Caco-2 (cell line): ENCODE data around the gene ABCA3. TPM values are rescaled to one million over a fixed set of nuclear protein-coding genes. Genes with fewer than 3 reads are reported as not detected.

ENCODE experiments used
- BruUV-seq: library from RNA; stranded (reverse); fragments of 400-500 nt; replicated peaks from 2 replicates; lab custom pipeline; 2021; lab: Mats Ljungman, UMichigan
- CTCF ChIA-PET: fragments of 300-600 bp; sonication (Branson Sonifier 250); formaldehyde crosslinking; loops from one replicate; lab custom pipeline; 2022; ENCODE audit warnings: antibody characterized with exemption; lab: Charles Lee
- POLR2A ChIA-PET: fragments of 300-600 bp; sonication (Branson Sonifier 250); formaldehyde crosslinking; loops from one replicate; lab custom pipeline; 2022; ENCODE audit warnings: antibody characterized with exemption; lab: Charles Lee
- DNase-seq, 2 experiments: peaks; one replicate each; pipeline versions ENCODE4 v3.0.0 to v3.0.0-alpha.2; 2020 to 2022
- H3K27me3 ChIP-seq: replicated peaks from 2 replicates; pipeline ENCODE4 v1.6.0; 2011; ENCODE audit warnings: low read length; ENCODE audit not compliant: control insufficient read depth, insufficient read depth
- H3K36me3 ChIP-seq: 2 replicates; pipeline ENCODE4 v1.5.1; 2011; ENCODE audit warnings: low read length; ENCODE audit not compliant: control insufficient read depth, insufficient read depth
- H3K4me1 ChIP-seq: fragments of 250-450 bp; sonication (Bioruptor Pico); 2 replicates; pipeline ENCODE4 v1.5.1; 2020; ENCODE audit warnings: mild to moderate bottlenecking
- H3K4me3 ChIP-seq: 2 replicates; pipeline ENCODE4 v1.5.1; 2011; ENCODE audit warnings: low read depth, mild to moderate bottlenecking, control low read depth, low read length
- H3K9me3 ChIP-seq: fragments of 250-450 bp; sonication (Bioruptor Pico); 2 replicates; pipeline ENCODE4 v1.5.1; 2020; ENCODE audit warnings: mild to moderate bottlenecking, moderate library complexity
- H3K27ac Mint-ChIP-seq: one replicate; pipeline ENCODE4 v1.8.0; 2022; ENCODE audit warnings: mixed read lengths; ENCODE audit not compliant: unreplicated experiment
- H3K27me3 Mint-ChIP-seq: one replicate; pipeline ENCODE4 v1.8.0; 2022; ENCODE audit warnings: mixed read lengths; ENCODE audit not compliant: insufficient read depth, unreplicated experiment
- H3K36me3 Mint-ChIP-seq: one replicate; pipeline ENCODE4 v1.8.0; 2022; ENCODE audit warnings: mild to moderate bottlenecking, mixed read lengths; ENCODE audit not compliant: insufficient read depth, unreplicated experiment
- H3K4me1 Mint-ChIP-seq: one replicate; pipeline ENCODE4 v1.8.0; 2022; ENCODE audit warnings: low read depth, mixed read lengths; ENCODE audit not compliant: unreplicated experiment
- H3K4me3 Mint-ChIP-seq: one replicate; pipeline ENCODE4 v1.8.0; 2022; ENCODE audit warnings: mild to moderate bottlenecking, moderate library complexity, mixed read lengths; ENCODE audit not compliant: unreplicated experiment
- H3K9me3 Mint-ChIP-seq: one replicate; pipeline ENCODE4 v1.8.0; 2022; ENCODE audit warnings: mixed read lengths; ENCODE audit not compliant: unreplicated experiment
- CTCF ChIP-seq, 2 experiments: fragments of 200-600 bp in 1 of 2; IDR thresholded peaks; 1 replicate in 1 of 2; 2 replicates in 1 of 2; pipeline versions ENCODE4 v1.5.1 to v1.8.0; 2011 to 2022; ENCODE audit warnings: antibody characterized with exemption in 1 of 2, control low read depth in 1 of 2, inconsistent platforms in 1 of 2, low read depth in 1 of 2, low read length in 1 of 2, mild to moderate bottlenecking in 1 of 2, moderate library complexity in 1 of 2; ENCODE audit not compliant: insufficient read depth in 1 of 2, severe bottlenecking in 1 of 2, unreplicated experiment in 1 of 2
- intact Hi-C: fragments of 100-400 bp; cut with micrococcal nuclease; formaldehyde crosslinking; loops from one replicate; pipeline ENCODE4 v1.10.0; 2022; ENCODE audit not compliant: unreplicated experiment
- total RNA-seq: library from RNA; stranded (reverse); gene quantifications from 2 replicates; pipeline ENCODE4 v1.2.3, GENCODE V29; 2022

ABCA3 gene
- total RNA-seq, 1 experiment from 2014 or later = 16.1 TPM

GRCh38 chr16:2333231-2333630 is 7.3 kb downstream of the ABCA3 start:
- Histone ChIP-seq H3K9me3 (no peaks in the 10 kb centered on the region), H3K36me3 (no peaks in the 10 kb centered on the region), H3K4me1 (no peaks in the 10 kb centered on the region), H3K4me3 (no peak overlapping the region), H3K27me3 (no peaks in the 10 kb centered on the region)
- no peak overlapping the region for H3K27ac Mint-ChIP-seq
- BruUV-seq = no TSS peak
- intact Hi-C loops = no loop called here
- H3K4me3 Mint-ChIP-seq = no peak overlapping the region
- no peaks in the 10 kb centered on the region for H3K4me1 Mint-ChIP-seq
- no peaks in the 10 kb centered on the region for H3K9me3 Mint-ChIP-seq
- peaks cover 6% of the 10 kb centered on the region for H3K36me3 Mint-ChIP-seq
- no peak for TF ChIP-seq CTCF (IDR thresholded peaks at IDR 0.05; ENCODE audit: insufficient read depth in 1 of 2, low read depth in 1 of 2, low read length in 1 of 2, severe bottlenecking in 1 of 2, unreplicated experiment in 1 of 2)
- POLR2A ChIA-PET = no interaction called here
- no peaks in the 10 kb centered on the region for H3K27me3 Mint-ChIP-seq
- no peak for DNase-seq
- CTCF ChIA-PET = no interaction called here

GRCh38 chr16:2331931-2332267 is 8.6 kb downstream of the ABCA3 start:
- Mint-ChIP-seq H3K4me1 (no peaks in the 10 kb centered on the region), H3K36me3 (peaks cover 6% of the 10 kb centered on the region), H3K9me3 (no peaks in the 10 kb centered on the region), H3K27me3 (no peaks in the 10 kb centered on the region), H3K4me3 (no peak overlapping the region), H3K27ac (no peak overlapping the region)
- Histone ChIP-seq H3K9me3 (no peaks in the 10 kb centered on the region), H3K4me3 (no peak overlapping the region), H3K4me1 (no peaks in the 10 kb centered on the region), H3K27me3 (no peaks in the 10 kb centered on the region), H3K36me3 (no peaks in the 10 kb centered on the region)
- no peak for DNase-seq
- intact Hi-C loops = no loop called here
- POLR2A ChIA-PET = no interaction called here
- TF ChIP-seq CTCF (IDR thresholded peaks at IDR 0.05; ENCODE audit: insufficient read depth in 1 of 2, low read depth in 1 of 2, low read length in 1 of 2, severe bottlenecking in 1 of 2, unreplicated experiment in 1 of 2) = no peak
- CTCF ChIA-PET = no interaction called here
- BruUV-seq = no TSS peak

- no peak for TF ChIP-seq CTCF (IDR thresholded peaks at IDR 0.05; ENCODE audit: insufficient read depth in 1 of 2, low read depth in 1 of 2, low read length in 1 of 2, severe bottlenecking in 1 of 2, unreplicated experiment in 1 of 2)
- no peaks in the 10 kb centered on the region for H3K36me3 ChIP-seq
- H3K4me1 ChIP-seq = no peaks in the 10 kb centered on the region
- intact Hi-C loops = no loop called here
- Mint-ChIP-seq H3K36me3 (peaks cover 6% of the 10 kb centered on the region), H3K4me1 (no peaks in the 10 kb centered on the region), H3K27ac (no peak overlapping the region), H3K4me3 (no peak overlapping the region), H3K9me3 (no peaks in the 10 kb centered on the region), H3K27me3 (no peaks in the 10 kb centered on the region)
- H3K4me3 ChIP-seq = no peak overlapping the region
- ChIA-PET CTCF (interaction anchor here (0.7 kb wide), 1 partner anchor 472 kb away, joined by 3 read pairs; no protein-coding TSS in a partner anchor), POLR2A (interaction anchor here (0.6 kb wide), 1 partner anchor 62 kb away, joined by 3 read pairs; no protein-coding TSS in a partner anchor)
- no peaks in the 10 kb centered on the region for H3K27me3 ChIP-seq
- no TSS peak for BruUV-seq
- no peak for DNase-seq
- no peaks in the 10 kb centered on the region for H3K9me3 ChIP-seq
These were observed 9.2 kb downstream of the ABCA3 start for GRCh38 chr16:2331199-2331930.
